Measurements from ENCODE around the gene RNASE12.
"Not testable (repeated sequence)": the region's sequence is repeated elsewhere in the genome, so short reads cannot be mapped to it uniquely, and the experiment has no call there.

Gene RNASE12

DNA sequence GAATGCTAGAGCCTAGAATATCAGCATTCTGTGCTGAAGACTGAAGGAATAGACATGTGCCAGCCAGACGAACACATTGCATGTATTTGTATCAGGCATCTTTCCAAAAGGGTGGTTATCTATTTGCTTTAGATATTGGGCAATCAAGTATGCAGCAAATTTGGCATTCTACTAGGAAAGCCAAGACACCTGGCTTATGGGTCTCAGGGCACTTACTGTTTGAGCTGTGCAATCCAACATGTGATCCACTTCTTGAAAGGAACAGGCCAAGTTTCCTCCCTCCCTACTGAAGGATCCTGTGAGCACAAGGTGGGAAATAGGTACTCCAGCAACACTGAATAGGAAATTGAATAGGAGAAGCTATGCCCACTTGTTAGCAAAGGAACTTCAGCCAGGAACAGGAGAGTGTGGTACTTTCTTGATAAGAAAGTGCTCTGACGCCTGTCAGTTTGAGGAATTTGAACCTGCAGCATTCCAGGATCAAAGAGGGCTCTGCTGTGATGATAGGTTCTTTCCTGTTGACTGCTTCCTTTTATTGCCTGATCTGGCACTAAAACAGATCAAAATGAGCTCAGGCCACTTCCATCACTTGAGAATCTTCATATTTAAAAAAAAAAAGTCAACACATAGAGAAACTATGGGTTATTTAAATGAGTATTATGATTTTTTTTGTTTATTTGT lies 29.8 kb upstream of the RNASE12 start:
- Mint-ChIP-seq H3K4me3 (no peak overlapping the region), H3K36me3 (ENCODE audit: low read depth) (no peaks in the 10 kb centered on the region), H3K9me3 (no peaks in the 10 kb centered on the region), H3K27ac (no peak overlapping the region), H3K27me3 (peaks cover 11% of the 10 kb centered on the region), H3K4me1 (ENCODE audit: low read depth) (peaks cover 60% of the 10 kb centered on the region)
- intact Hi-C loops (cut with micrococcal nuclease), result no loop called here

DNA sequence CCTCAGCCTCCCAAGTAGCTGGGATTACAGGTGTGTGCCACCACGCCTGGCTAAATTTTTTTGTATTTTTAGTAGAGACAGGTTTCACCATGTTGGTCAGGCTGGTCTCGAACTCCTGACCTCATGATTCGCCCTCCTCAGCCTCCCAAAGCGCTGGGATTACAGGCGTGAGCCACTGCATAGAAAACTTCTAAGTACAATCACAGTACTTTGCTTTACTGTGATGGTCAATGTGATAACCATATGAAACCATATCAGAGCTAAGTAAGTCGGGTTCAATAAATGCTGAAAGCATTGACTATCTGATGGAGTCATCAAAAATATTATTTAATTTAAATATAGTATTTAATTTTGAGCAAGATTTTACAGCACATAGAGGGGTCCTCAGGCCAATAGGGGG lies 28.5 kb upstream of the RNASE12 start:
- H3K36me3 Mint-ChIP-seq (ENCODE audit: low read depth); H3K9me3 Mint-ChIP-seq; H3K4me3 Mint-ChIP-seq; intact Hi-C loops (cut with micrococcal nuclease); H3K27ac Mint-ChIP-seq; H3K27me3 Mint-ChIP-seq: not testable (repeated sequence)
- peaks cover 53% of the 10 kb centered on the region for H3K4me1 Mint-ChIP-seq (ENCODE audit: low read depth)

DNA sequence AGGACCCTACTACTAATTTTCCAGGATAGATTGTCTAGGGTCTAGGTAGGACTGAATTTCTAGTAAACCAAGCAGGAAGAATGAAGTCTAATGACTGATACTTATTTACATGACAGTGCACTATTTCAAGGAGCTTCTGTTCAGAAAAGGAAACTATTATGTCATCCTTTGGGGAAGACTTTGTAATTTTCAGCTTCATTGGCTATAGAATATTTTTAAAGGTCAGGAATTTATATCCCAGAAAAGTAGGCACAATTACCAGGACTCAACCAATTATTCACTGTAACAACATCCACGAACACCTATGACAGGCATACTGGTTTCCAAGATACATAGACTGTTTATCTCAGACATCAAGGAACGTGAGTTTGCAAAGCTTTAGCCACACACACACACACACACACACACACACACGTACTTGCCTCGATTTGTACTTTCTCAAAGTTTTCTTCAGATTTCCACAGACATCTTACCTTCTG lies 27.1 kb upstream of the RNASE12 start:
- H3K9me3 Mint-ChIP-seq, result no peaks in the 10 kb centered on the region
- peaks cover 2% of the 10 kb centered on the region for H3K27me3 Mint-ChIP-seq
- intact Hi-C loops (cut with micrococcal nuclease), result no loop called here
- peak overlapping the region; percentile 76 for H3K27ac Mint-ChIP-seq
- no peaks in the 10 kb centered on the region for H3K36me3 Mint-ChIP-seq (ENCODE audit: low read depth)
- H3K4me1 Mint-ChIP-seq (ENCODE audit: low read depth), result peaks cover 39% of the 10 kb centered on the region
- H3K4me3 Mint-ChIP-seq, result no peak overlapping the region

GRCh38 chr14:20617138-20618003 lies 26.2 kb upstream of the RNASE12 start:
- Mint-ChIP-seq H3K36me3 (ENCODE audit: low read depth) (no peaks in the 10 kb centered on the region), H3K4me3 (no peak overlapping the region), H3K27ac (peak overlapping the region; percentile 76), H3K27me3 (no peaks in the 10 kb centered on the region), H3K4me1 (ENCODE audit: low read depth) (peaks cover 30% of the 10 kb centered on the region), H3K9me3 (no peaks in the 10 kb centered on the region)
- intact Hi-C loops (cut with micrococcal nuclease), result no loop called here

DNA sequence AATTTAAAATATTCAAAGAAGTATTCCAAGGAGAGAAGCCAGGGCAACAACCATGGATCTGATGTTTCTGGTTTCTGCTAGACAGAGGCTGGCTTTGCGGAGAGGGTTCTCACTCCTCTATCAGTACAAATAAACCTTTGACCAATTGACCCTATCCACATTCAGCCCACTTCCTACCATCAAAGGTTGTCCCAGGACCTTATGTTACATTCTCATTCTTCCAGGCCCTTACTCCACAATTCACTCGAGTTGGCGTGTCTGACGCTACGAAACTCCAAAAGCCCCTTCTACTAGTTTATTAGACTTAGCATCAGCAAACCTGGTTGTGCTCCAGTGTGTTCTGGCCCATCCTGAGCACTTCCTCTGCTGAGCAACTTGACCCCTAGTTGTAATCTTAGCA lies 24.8 kb upstream of the RNASE12 start:
- intact Hi-C loops (cut with micrococcal nuclease), result no loop called here
- peaks cover 22% of the 10 kb centered on the region for H3K4me1 Mint-ChIP-seq (ENCODE audit: low read depth)
- H3K36me3 Mint-ChIP-seq (ENCODE audit: low read depth), result no peaks in the 10 kb centered on the region

DNA sequence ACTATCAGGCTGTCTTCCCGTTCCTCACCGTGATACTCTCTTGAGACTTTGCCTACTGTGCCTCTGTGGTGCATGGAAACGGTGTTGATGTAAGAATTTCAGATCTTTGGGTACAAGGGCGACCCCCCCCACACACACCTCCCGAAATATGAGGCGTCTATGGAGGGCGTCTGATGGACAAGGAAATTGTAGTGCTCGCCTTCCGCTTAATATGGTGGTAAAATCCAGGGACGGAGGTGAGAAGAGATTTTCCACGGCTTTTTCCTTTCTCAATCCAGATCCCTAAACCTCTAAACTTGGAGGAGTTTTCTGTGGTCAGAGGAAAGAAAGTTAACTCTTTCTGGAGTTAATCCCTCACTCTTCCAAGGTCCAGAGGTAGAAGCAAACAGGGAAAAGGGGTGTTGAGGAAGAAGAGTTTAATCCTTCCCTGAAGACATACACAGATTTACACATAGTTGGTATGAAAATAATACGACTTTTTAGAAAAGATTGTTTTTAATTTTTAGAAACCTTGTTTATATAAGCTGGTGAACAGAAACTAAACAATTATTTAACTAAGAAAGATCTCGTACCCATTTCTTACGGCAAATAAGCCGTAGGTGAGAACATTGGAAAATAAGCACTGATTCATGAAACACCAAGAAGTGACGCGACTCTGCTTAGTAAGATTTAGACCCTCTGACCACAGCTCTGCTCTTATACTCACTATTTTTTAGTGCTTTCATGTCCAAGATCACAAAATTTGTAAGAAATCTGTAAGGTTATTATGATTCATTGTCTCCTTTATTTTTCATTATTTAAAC lies 23.1 kb upstream of the RNASE12 start:
- intact Hi-C loops (cut with micrococcal nuclease), result loop anchor here (5.0 kb wide), 1 partner anchor 272 kb away; the partner anchor contains the start of gene PARP2
- Mint-ChIP-seq H3K4me3 (no peak overlapping the region), H3K27me3 (no peaks in the 10 kb centered on the region), H3K27ac (no peak overlapping the region), H3K36me3 (ENCODE audit: low read depth) (no peaks in the 10 kb centered on the region), H3K9me3 (no peaks in the 10 kb centered on the region), H3K4me1 (ENCODE audit: low read depth) (peaks cover 22% of the 10 kb centered on the region)

More for the DNA sequence above, 24.8 kb upstream of the RNASE12 start:
- Mint-ChIP-seq H3K9me3 (no peaks in the 10 kb centered on the region), H3K27me3 (no peaks in the 10 kb centered on the region), H3K4me3 (no peak overlapping the region), H3K27ac (no peak overlapping the region)

GRCh38 chr14:20613094-20614037 lies 22.2 kb upstream of the RNASE12 start:
- H3K36me3 Mint-ChIP-seq (ENCODE audit: low read depth), result no peaks in the 10 kb centered on the region
- no peaks in the 10 kb centered on the region for H3K9me3 Mint-ChIP-seq
- H3K27me3 Mint-ChIP-seq, result no peaks in the 10 kb centered on the region
- no peak overlapping the region for H3K27ac Mint-ChIP-seq
- intact Hi-C loops (cut with micrococcal nuclease), result loop anchor here (2.0 to 5.0 kb wide), 2 partner anchors 69 to 271 kb away; partner anchors contain the start of gene PARP2
- no peak overlapping the region for H3K4me3 Mint-ChIP-seq
- H3K4me1 Mint-ChIP-seq (ENCODE audit: low read depth), result peaks cover 16% of the 10 kb centered on the region

GRCh38 chr14:20612403-20612802 lies 21.2 kb upstream of the RNASE12 start:
- no peaks in the 10 kb centered on the region for H3K36me3 Mint-ChIP-seq (ENCODE audit: low read depth)
- no peaks in the 10 kb centered on the region for H3K27me3 Mint-ChIP-seq
- H3K27ac Mint-ChIP-seq, result no peak overlapping the region
- H3K4me1 Mint-ChIP-seq (ENCODE audit: low read depth), result peaks cover 8% of the 10 kb centered on the region
- intact Hi-C loops (cut with micrococcal nuclease), result loop anchor here (2.0 to 5.0 kb wide), 2 partner anchors 70 to 270 kb away; partner anchors contain the start of gene PARP2
- H3K4me3 Mint-ChIP-seq, result no peak overlapping the region
- H3K9me3 Mint-ChIP-seq, result no peaks in the 10 kb centered on the region

GRCh38 chr14:20611277-20611676 lies 20.1 kb upstream of the RNASE12 start:
- H3K9me3 Mint-ChIP-seq, result no peaks in the 10 kb centered on the region
- H3K27me3 Mint-ChIP-seq, result no peaks in the 10 kb centered on the region
- H3K36me3 Mint-ChIP-seq (ENCODE audit: low read depth), result no peaks in the 10 kb centered on the region
- no peak overlapping the region for H3K4me3 Mint-ChIP-seq
- H3K4me1 Mint-ChIP-seq (ENCODE audit: low read depth), result peaks cover 5% of the 10 kb centered on the region
- intact Hi-C loops (cut with micrococcal nuclease), result loop anchor here (5.0 kb wide), 1 partner anchor 269 kb away; the partner anchor contains the start of gene PARP2
- H3K27ac Mint-ChIP-seq, result no peak overlapping the region

- no peaks in the 10 kb centered on the region for H3K36me3 Mint-ChIP-seq (ENCODE audit: low read depth)
- H3K4me3 Mint-ChIP-seq, result no peak overlapping the region
- no peaks in the 10 kb centered on the region for H3K9me3 Mint-ChIP-seq
- intact Hi-C loops (cut with micrococcal nuclease), result loop anchor here (1.0 to 5.0 kb wide), 2 partner anchors 81 to 268 kb away; partner anchors contain the start of gene PARP2
- H3K27ac Mint-ChIP-seq, result no peak overlapping the region
- H3K4me1 Mint-ChIP-seq (ENCODE audit: low read depth), result peaks cover under 1% of the 10 kb centered on the region
- no peaks in the 10 kb centered on the region for H3K27me3 Mint-ChIP-seq
These were observed 19.0 kb upstream of the RNASE12 start for GRCh38 chr14:20610002-20610765.

DNA sequence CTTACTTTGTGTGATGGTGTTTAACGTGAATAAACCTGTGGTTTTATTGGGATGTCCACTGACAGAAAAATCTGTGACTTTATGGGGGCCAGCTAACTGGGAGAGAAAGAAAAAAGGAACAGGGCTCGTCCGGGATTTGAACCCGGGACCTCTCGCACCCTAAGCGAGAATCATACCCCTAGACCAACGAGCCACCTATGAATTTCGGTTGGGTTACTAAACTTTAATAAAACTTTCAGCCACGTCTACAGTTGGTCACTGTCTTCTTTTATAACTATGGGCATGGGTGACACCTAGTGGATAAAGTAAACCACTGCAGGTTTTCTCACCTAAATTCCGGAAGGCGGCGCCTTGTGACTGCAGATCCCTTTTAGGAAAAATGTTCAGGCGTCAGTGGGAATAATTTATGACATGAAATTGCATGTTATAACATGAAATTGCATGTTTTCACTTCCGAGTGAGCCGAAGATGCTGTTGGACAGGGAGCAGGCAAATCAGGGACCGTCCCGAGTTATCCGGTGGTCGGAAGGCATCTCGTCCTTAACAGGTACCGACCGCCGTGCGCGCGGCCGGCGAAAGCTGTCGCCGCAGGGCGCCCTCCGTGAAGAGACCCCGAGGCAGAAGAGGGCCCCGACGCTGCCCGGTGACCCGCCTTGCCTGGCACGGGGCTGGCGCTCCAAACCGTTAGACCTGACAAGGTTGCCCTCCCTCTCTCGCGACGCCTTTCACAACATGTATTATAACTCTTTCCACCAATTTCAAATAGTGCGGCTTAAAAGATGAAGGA lies 18.2 kb upstream of the RNASE12 start:
- no peaks in the 10 kb centered on the region for H3K9me3 Mint-ChIP-seq
- H3K4me1 Mint-ChIP-seq (ENCODE audit: low read depth), result no peaks in the 10 kb centered on the region
- H3K4me3 Mint-ChIP-seq, result no peak overlapping the region
- H3K27ac Mint-ChIP-seq, result no peak overlapping the region
- intact Hi-C loops (cut with micrococcal nuclease), result loop anchor here (1.0 to 5.0 kb wide), 5 partner anchors 82 to 282 kb away; partner anchors contain the start of genes PARP2 and TEP1
- H3K27me3 Mint-ChIP-seq, result no peaks in the 10 kb centered on the region
- no peaks in the 10 kb centered on the region for H3K36me3 Mint-ChIP-seq (ENCODE audit: low read depth)

Measured in dendritic cell treated with granulocyte-macrophage colony-stimulating factor and Interleukin-4, amounts not matched to agents 40 ng/mL and 50 ng/mL, for 4 days (primary cell).